ENCODE data around the gene MICU1.

DNA sequence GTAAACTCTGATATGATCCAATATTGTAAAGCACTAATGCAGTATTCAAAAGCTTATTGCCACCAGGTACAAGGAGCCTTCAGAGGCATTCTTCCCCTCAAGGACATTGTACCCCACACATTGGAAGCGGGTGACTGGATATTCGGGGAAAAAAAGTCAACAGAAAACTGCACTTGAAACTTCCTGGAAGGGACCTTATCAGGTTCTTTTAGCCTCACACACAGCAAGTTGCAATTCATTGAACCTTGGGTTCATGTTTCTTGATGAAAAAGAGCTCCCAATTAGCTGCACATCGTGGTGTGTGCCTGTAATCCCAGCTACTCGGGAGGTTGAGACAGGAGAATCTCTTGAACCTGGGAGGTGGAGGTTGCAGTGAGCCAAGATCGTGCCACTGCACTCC, 16.4 kb upstream of the MICU1 start:
- TF ChIP-seq CTCF (conservative IDR thresholded peaks at IDR 0.05) (no peak), EZH2 (IDR thresholded peaks at IDR 0.05; ENCODE audit: low read depth) (no peak)

Measured in PC-9 (cell line).